LHCN-M2 (cell line): ENCODE results near the gene GOLGA8B. TPM values are rescaled to one million over a fixed set of nuclear protein-coding genes. Genes with fewer than 3 reads are reported as not detected.
A peak's percentile ranks its signal among the peaks of the same experiment; 100 is the strongest.
"Not testable (repeated sequence)": the region's sequence is repeated elsewhere in the genome, so short reads cannot be mapped to it uniquely, and the experiment has no call there.

Experiments used
- DNase-seq: peaks from one replicate; pipeline ENCODE4 v3.0.0-alpha.2; 2012; ENCODE audit warnings: low read depth
- total RNA-seq: library from RNA; depleted of rRNA; stranded (reverse); fragments of >200 nt; gene quantifications from 2 replicates; pipeline ENCODE4 v1.2.3, GENCODE V29; 2014

GOLGA8B gene
- total RNA-seq, 1 experiment from 2014 or later = 31.9 TPM

DNA sequence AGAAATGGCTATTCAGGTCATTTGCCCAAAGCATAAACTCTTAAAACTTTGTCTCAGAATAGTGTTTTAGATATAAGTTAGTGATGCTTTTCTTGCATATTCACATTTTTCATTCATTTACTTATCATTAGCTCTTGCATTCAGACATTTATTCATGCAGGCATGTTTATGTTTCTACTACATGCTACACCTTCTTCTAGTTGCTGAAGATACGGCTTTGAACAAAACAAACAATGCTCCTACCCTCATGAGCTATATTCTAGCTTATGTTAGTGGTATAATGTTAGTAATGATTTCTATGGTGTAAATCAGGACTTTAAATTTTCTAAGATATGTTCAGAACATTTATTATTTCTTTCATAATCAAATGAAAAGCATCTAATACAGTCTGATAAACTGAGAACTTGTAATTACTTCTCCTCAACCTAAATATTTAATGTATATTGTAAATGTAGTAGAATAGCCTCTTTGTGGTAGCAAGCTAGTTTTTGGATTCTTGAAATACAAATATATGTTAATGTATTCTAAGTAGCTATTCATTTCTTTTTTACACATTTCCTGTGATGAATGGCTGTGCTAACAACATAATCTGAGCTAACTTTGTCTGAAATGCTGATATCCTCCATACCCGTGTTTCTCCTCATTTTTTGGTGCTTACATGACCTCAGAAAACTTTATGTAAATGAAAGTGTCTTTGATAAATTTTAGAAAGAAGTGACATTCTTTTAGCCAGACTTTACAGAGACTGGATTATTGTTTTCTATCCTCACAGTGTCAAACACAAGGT lies 15.5 kb upstream of the GOLGA8B start:
- DNase-seq = no peak

DNA sequence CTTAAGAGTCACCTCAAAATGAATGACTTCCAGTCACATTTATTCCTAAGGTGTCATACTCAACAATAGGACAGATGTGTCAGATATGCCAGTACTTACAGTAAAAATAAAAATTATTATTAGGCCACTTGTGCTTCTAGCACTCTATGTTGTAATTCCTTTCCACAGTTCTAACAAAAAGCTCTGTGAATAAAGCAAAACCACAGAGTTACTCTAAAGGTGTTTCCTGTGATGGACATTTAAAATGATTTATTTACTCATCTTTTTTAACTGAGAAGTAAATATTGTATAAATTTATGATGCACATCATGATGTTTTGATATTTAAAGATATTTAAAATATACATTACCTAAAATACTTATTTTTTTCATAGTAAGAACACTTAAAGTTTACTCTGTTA lies 13.9 kb upstream of the GOLGA8B start:
- DNase-seq = no peak

DNA sequence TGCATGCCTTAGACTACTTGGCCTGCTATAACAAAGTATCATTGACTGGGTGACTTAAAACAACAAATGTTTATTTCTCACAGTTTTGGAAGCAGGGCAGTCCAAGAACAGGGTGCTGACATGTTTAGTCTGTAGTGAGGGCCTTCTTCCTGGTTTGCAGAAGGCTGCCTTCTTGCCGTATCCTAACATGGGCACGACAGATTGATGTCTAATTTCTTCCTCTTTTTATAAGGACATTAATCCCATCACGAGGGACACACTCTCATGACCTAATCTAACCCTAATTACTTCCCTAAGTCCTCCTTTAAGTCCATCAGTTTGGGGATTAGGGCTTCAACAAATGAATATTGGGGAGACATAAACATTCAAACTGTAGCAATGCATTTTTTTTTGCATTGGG lies 10.9 kb upstream of the GOLGA8B start:
- no peak for DNase-seq

DNA sequence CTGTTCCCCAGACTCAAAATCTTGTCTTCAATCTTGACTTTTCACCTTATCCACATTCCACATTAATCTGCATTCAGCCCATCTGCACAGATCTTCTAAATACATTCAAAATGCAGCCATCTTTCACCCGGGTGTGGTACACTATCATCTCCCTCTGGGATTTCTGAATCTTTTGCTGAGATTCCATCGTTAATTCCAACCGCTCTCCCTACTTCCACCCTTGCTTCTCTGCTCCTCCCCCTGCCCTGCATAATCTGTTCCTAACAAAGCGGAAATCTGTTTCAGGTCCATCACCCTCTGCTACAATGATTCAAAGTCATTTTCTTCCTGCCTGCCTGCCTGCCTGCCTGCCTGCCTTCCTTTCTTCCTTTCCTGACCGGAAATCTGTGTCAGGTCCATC lies 7.9 kb upstream of the GOLGA8B start:
- no peak for DNase-seq

DNA sequence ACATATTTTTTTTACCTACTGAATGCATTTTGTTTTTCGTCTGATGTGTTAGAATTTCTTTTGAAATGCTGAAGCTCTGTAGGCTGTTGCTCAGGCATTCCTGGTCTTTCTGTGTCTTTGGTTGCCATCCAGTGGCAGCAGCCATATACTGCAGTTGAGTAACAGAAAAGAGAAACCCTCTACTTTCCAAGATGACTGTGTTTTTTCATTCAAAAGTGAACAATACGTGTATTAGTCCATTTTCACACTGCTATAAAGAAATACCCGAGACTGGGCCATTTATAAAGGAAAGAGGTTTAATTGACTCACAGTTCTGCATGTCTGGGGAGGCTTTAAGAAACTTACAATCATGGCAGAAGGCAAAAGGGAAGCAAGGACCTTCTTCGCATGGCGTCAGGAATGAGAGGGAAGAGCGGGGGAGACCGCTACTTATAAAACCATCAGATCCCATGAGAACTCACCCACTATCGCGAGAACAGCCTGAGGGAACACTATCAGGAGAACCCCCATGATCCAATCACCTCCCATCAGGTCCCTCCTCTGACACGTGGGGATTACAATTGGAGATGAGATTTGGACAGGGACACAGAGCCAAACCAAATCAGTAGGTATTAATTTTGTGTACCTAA lies 4.7 kb upstream of the GOLGA8B start:
- peak; percentile 92 for DNase-seq

DNA sequence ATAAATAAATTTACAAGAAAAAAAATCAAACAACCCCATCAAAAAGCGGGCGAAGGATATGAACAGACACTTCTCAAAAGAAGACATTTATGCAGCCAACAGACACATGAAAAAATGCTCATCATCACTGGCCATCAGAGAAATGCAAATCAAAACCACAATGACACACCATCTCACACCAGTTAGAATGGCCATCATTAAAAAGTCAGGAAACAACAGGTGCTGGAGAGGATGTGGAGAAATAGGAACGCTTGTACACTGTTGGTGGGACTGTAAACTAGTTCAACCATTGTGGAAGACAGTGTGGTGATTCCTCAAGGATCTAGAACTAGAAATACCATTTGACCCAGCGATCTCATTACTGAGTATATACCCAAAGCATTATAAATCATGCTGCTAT lies 2.5 kb upstream of the GOLGA8B start:
- not testable (repeated sequence) for DNase-seq

DNA sequence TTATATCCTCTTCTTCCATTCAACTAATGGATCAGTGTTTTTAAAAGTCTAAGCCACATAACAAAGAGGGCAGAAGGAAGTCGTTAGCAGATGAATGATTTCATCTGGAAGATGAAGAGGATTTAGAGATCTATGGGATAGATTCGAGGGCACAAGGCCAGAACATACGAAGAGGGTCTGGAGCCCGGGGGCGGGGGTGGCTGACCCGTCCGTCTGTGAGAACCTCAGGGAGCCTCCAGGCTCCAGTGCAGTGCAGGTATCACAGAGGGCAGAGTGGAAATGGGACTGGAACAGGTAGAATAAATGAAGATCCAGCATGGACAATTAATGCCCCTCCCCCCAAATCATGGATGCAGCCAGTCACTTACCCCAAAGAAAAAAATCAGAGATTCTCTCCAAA lies 1.5 kb upstream of the GOLGA8B start:
- DNase-seq = no peak

DNA sequence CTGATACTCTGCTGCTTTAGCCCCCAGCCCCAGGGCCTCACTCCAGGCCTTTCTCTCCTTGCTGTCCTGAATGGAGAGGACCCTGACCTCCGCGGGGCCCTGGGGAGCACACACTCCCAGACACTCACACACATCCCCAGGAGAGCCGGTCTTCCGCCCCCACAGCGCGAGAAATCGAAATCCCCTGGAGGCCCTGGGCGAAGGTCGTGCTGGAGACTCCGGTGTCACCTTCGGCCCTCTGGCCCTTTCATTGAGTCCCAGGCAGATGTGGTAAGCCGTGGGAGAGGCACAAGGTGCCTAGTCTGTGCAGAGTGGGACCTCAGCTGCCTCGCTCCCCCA lies 848 bp upstream of the GOLGA8B start:
- DNase-seq = no peak

DNA sequence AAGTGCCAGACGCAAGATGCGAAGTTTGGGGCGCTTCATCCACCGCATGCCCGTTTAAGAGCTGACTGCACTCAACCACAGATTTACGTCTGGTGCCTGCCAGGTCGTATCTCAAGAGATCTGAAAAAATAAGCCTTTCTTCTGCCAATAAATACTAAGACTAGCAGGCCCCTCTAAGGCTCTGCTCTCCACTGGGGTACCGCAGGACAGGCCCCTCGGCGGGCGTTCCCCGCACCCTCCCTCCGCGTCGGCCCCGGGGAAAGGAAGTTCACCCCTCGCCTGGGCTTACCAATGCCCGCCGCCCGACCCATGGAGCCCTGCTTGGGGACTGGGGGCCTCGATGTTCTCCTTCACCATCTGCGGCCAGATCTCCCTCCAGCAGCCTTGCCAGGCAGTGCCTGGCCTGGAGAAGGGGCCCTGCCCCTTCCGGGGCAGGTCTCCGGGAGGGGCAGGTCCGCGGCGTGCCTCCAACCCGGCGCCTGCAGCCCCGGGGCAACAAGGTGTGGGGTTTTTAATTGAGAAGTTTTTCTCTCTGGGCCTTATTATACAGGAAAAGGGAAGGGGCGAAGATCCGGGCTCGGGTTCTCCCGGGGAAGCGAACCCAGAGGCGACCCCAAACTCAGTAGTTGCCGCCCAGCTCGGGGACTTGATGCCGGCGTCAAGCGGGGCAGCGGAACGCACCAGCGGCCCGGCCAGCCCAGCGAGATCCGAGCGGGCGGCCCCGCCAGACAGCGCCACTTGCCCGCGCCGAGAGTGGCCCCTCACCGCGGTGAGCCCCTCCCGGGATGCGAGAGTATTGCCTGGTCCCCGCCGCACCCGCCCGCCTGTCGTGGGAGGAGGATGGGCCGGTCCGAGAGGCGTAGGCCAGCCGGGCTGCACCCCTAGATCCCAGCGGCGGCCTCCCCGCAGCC lies 735 bp downstream of the GOLGA8B start:
- DNase-seq = no peak

DNA sequence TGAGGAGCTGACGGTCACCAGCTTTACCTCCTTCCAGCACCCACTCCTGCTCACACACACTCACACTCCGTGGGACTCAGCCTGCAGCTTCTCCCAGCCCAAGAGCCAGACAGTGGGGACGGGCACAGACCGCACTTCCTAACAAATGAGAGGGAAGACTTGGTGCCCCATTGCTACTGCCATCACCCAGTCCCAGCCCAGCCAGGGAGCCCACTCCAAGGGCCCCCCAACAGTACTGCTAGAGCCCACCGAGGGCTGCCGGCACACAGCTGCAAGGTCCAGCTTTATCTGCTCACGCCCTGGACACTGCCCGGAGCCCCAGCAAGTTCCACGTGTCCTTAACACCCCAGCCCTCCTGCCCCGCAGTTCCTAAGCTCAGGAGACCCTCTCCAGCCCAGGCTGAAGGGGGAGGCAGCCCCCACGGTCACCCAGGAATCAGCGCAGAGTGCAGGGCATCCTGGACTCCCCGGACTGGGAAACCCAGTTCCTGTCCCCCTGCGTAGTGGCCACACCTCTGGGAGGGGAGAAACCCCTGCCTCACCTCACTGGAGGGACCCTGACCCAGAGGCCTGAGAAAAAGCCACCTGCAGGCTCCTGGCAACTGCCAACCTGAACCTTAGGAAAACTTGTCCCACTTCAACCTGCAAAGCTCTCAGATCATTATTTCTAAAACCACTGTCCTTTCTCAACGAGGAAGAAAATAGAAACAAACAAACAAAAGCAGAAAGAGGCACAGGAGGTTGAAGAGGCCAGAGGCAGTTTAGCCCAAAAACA lies 1.6 kb downstream of the GOLGA8B start:
- not testable (repeated sequence) for DNase-seq

DNA sequence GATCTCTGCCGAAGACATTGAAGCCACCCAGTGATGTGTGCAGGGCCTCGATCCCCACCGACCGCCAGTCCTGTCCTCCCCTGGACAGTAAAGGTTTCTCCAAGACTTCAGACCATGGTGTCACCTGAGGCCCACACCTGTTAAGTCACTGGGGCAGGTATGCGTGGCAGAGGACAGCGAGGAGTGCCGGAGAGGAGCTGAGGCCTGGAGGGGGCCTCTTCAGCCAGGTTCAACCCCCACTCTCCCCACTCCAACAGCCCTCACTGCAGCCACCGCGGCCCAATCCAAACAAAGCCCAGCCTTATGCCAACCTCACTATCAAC lies 2.4 kb downstream of the GOLGA8B start:
- no peak for DNase-seq

DNA sequence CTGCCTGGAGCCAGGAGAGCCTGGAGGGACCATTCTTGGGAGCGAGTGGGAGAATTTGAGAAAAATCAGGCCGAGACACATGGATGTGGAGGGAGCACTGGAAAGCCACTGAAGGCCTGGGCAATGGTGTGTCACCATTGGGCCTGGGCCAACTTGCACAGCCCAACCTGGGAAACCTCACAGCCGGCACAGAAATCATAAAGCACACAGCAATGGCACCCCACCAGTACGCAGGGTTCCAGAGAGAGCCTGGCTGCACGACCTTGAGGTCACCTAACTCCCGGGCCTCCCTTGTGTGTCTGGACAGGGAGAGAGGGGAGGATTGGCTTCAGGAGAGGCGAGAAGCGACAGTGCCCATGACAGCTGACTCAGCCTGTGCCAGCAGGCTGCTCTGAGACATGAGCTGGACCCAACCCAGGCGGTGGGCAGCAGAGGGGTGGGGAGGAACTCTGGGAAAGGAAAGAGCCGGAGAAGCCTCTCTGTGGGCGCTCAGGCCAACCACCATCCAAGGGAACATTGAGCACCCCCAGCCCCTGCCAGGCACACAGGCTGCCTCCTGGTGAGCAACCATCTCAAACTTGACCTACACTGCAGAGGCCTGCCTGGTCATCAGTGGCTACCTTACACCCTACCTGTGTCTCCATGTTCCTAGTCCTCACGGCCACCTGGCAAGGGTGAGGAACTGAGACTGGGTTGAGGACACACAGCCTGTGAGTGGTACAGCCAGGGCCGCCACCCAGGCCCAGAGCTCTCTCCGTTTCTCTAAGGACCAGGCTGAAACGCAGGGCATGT lies 3.0 kb downstream of the GOLGA8B start:
- DNase-seq = peak; percentile 31

DNA sequence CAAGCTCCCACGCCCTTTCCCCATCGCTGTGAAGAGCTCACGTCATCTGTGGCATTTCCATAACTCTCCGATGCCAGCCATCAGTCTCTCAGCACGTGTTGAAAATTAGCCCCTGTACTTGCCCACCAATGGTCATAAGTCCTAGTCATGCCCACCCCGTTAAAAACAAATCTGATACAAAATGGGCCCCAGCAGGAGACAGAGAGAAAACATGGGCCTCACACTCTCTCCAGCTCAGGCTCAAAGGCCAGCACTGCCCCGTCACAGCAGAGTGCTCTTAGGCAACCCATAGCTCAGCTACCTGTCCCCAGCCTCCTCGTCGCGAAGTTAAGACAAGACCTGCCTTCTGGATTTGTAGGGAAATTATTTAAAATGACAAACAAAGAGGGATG lies 5.2 kb downstream of the GOLGA8B start:
- DNase-seq = no peak

DNA sequence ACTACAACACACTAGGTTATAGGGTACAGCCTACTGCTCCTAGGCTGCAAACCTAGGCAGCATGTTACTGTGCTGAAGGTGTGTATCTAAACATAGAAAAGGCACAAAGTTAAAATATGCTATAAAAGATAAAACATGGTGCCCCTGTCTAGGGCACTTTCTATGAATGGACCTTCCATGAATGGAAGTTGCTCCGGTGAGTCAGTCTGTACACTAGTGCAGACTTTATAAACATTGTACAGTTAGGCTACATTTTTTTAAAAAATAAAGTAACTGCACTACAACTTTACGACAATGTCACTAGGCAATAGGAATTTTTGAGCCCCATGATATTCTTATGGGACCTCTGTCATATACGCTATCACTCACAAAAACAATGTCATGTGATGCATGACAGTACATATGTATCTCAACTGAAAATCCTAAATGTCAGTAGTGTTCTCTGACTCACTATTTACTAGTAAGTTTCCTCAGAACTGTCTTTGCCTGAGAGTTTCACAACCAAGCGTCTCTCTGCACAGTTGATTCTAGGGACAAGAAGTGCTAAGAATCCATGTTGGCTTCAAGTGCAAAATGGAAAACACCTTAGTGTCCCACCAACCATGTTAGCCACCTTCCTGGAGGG lies 5.7 kb downstream of the GOLGA8B start:
- peak; percentile 17 for DNase-seq

DNA sequence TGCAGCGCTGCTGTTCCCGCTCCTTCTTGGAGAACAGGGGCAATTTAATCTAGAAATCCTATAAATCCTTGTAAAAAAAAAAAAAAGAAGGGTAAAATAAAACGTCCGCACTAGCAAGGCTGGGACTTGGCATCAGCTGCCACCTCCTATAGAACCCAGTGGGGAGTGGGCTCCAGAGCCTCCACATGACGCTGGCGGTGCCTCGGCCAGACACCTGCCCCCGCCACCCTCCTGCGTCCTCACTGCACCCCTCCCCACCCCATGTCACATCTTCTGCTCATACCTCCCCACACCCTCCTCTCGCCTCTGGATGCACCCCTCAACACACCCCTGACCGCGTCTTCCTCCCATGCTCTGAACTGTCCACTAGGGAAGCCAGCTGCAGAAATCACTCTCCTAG lies 8.4 kb downstream of the GOLGA8B start:
- DNase-seq = not testable (repeated sequence)

DNA sequence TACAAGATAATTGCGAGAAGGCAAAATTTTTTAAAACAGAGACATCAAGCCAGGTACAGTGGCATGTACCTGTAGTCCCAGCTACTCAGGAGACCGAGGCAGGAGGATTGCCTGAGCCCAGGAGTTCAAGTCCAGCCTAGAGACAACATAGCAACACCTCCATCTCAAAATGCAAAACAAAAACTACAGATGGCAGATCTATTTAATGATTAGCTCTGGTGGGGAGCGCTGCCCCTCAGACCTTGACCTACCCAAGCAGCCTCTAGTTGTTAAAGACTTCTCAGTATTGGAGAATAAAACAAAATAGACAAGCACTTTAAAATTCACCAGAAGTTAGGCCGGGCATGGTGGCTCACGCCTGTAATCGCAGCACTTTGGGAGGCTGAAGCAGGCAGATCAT lies 10.5 kb downstream of the GOLGA8B start:
- not testable (repeated sequence) for DNase-seq

DNA sequence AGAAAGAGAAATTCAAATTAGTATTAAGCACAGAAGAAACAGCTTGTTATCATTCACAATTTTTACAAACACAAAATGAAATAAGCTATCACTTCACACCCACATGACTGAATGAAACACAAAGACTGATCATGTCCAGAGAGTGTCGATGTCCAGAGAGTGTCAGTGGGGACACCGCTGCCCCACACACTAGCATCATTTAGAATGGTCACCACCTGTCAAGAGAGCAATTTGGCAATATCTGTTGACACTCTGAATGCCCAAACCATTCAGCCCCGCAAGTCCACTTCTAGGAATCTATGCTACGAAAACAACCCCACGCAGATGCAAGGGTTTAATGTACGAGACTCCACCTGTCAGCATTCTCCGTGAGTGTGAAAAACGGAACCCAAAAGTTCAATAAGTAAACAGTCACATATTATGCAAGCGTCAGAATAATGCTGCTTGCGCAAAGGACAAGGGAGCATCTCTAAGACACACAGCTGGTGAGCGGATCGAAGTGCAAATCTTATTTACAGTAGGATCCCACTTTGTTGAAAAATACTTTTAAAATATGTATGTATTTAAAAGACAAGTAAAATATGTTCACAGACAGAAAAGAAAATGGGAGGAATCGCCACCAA lies 11.3 kb downstream of the GOLGA8B start:
- DNase-seq = not testable (repeated sequence)

DNA sequence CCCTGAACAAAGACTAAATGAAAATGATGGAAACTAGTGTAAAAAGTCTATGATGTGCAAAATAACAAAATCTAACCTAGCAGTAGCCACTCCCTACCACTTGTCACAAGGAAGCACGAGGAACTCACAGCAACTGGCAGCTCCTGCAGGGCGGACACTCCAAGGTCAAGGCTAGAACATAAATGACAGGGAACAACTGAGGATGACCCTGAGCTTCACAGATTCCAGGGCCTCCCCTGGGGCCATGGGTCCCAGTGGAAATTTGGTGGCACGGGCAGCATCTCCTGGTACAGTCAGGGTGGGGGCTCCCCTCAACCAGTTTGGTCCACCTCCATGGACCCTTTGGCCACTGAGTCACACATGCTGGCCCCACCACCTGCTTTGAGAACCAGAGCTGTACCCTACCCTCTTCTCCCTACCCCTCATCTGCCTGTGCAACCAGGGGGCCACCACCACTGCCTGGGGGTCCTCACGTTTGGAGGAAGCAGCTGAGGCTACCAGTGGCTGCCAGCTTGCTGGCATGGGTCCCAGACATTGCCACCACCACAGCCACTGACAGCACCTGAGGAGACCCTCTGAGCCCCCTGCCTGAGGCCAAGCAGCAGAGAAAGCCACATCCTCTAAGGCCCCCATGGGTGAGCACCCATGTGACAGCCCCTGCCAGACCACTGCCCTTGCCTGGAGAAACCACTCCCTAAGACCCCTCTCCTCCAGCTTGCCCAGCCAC lies 13.6 kb downstream of the GOLGA8B start:
- DNase-seq = not testable (repeated sequence)

DNA sequence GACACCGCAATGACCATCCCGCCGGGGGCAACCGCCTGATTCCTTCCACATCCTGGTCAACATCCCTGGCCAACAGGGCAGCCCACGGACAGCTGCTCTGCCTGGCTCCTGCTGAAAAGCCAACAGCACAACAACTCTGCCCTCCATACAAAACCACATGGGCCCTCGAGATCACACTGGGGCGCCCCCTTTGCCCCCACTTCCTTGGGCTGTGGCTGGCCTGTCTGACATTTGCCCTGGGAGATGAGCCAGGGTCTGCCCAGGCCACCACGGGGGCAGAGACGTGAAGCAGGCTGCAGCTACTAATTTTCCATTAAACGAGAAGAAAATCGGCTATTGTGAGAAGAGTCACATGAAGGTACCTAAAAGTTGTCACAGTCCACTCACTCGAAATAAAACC lies 16.3 kb downstream of the GOLGA8B start:
- not testable (repeated sequence) for DNase-seq
